Epithelial cell of proximal tubule (primary cell): ENCODE data around the gene KIRREL3. TPM values are rescaled to one million over a fixed set of nuclear protein-coding genes. Genes with fewer than 3 reads are reported as not detected.
"Not testable (repeated sequence)": the region's sequence is repeated elsewhere in the genome, so short reads cannot be mapped to it uniquely, and the experiment has no call there.

Source experiments
- DNase-seq: peaks from one replicate; pipeline ENCODE4 v3.0.0-alpha.2; 2011; ENCODE audit warnings: low read depth
- H3K4me3 ChIP-seq: 2 replicates; pipeline ENCODE4 v1.5.1; 2011; ENCODE audit warnings: low read depth, mild to moderate bottlenecking, low read length
- total RNA-seq: library from RNA; depleted of rRNA; stranded (reverse); fragments of >200 nt; gene quantifications from 2 replicates; pipeline ENCODE4 v1.2.3, GENCODE V29; 2015
- TF ChIP-seq, protein P1 (sequence below): conservative IDR thresholded peaks from 2 replicates; pipeline ENCODE4 v1.5.1; 2012; ENCODE audit warnings: low read depth, mild to moderate bottlenecking, low read length

KIRREL3 gene
- total RNA-seq, 1 donor from 2014 or later: 5.1 TPM

DNA sequence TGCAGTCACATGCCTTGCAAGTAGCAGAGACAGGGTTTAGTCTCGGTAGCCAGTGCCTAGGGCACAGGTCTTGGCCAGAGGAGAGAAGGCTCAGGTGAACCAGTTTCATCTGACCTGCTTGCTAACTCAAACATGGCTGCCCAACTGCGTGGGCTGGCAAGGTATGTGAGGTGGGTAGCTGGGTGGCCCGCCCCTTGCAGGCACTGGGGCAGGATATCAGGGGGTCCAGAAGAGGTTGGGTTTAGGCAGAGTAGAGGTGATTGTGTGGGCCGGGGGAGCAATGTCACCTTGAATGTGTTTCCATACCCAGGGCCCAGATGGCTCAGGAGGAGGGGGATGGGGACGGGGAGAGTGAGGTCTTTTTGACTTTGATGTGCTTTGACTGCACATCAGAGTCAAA, 607.4 kb downstream of the KIRREL3 start:
- no peak overlapping the region for H3K4me3 ChIP-seq

DNA sequence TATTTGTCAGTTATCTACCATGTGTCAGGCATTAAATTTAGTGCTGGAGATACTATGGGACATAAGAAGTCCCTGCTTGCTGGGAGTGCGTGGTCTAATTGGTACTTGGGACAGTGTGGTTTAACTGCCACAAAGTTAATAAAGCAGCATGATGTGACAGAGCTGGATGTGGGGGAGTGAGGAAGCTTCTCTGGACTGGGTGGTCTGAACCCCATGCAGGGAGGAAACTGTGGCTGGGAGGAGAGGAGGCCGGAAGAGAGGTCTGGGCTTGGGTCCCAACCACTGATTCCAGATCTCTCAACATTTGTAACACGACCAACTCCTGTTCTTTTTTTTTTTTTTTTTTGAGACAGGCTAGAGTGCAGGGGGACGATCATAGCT, 607.9 kb downstream of the KIRREL3 start:
- DNase-seq: no peak
- H3K4me3 ChIP-seq: no peak overlapping the region
- TF ChIP-seq, protein P1, sequence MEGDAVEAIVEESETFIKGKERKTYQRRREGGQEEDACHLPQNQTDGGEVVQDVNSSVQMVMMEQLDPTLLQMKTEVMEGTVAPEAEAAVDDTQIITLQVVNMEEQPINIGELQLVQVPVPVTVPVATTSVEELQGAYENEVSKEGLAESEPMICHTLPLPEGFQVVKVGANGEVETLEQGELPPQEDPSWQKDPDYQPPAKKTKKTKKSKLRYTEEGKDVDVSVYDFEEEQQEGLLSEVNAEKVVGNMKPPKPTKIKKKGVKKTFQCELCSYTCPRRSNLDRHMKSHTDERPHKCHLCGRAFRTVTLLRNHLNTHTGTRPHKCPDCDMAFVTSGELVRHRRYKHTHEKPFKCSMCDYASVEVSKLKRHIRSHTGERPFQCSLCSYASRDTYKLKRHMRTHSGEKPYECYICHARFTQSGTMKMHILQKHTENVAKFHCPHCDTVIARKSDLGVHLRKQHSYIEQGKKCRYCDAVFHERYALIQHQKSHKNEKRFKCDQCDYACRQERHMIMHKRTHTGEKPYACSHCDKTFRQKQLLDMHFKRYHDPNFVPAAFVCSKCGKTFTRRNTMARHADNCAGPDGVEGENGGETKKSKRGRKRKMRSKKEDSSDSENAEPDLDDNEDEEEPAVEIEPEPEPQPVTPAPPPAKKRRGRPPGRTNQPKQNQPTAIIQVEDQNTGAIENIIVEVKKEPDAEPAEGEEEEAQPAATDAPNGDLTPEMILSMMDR: no peak

More for the DNA sequence above, 607.4 kb downstream of the KIRREL3 start:
- DNase-seq: no peak
- TF ChIP-seq, protein P1: no peak

DNA sequence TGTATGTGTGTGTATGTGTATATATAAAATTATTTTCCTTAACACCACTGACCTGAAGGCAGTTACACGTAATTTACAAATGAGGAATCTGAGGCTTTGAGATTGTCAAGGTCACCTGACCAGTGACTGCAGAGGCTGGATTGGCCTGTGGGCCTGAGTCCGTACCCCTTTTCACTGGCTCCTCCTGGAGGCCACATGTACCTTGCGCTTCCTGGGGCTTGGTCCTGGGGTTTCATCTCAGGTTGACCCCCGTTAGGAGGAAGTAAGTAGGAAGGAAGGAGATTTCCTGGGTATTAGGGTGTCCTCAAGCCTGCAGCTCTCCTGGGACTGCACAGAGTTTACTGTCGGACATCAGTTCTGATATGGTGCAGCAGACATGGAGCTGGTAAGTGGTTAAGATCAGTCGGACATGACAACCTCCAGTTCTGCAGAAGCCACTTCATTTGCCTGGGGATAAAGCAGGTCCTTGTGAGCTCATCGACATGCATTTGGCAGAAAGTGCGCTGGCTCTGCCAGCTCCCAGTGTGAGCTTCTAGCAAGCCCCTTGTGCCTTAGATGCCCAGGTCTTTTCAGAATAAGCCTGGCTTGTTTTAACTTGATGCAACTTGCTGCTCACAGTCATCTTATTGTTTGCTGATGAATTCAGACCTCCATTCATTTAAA, 608.5 kb downstream of the KIRREL3 start:
- TF ChIP-seq, protein P1: peak; percentile 19
- no peak for DNase-seq
- no peak overlapping the region for H3K4me3 ChIP-seq

DNA sequence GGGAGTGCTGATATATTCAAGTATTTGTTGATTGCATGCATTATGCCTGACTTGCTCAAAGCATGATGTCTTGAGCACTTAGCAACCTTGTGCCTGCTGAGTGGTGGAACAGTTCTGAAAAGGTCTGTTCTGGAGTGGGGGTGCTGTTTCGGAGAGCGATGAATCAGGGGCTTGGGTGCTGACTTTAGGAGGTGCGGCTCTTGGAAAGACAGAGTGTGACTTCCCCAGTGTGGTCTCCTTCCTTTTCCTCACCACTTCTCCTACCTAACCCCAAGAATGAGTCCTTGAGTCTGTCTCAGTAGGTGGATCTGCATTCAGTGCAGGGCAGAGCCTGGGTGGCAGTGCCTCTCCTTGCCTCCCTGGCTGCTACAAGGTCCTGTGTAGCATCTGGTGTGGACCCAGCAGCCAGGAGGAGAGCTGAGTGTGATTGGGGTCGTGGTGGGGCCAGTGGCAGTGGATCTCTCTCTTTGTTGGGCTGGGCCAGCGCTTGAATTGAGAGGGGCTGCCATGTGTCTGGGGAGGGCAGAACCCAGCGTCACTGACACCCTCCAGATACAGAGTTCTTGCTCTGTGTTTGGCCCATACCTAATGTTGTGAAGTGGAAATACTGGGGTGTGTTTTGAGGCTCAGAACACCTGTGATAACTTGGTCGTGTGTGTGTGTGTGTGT, 609.1 kb downstream of the KIRREL3 start:
- TF ChIP-seq, protein P1: no peak
- H3K4me3 ChIP-seq: no peak overlapping the region
- no peak for DNase-seq

DNA sequence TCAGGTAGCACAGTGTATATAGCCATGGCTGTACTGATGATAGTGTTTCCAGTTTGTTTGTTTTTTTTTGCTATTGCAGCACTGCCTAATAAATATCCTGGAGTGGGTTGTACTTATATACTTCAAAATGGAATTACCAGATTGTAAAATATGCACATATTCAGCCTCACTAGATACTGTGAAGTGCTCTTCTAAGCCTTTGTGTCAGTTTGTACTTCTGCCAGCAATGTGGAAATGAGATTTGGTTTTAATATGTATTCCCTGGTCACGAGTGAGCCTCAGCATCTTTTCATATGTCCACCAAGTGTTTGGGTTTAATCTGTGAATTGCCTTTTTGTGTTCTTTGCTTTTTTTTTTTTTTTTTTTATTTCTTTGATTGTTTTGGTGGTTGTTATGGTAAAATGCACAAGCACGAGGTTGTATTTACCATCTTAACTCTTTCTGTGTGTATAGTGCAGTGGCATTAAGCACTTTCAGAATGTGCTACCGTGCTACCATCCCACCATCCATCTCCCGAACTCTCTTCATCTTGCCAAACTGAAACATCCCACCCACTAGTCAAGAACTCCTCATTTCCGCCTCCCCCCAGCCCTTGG, 610.2 kb downstream of the KIRREL3 start:
- no peak for DNase-seq
- H3K4me3 ChIP-seq: no peak overlapping the region
- TF ChIP-seq, protein P1: no peak

DNA sequence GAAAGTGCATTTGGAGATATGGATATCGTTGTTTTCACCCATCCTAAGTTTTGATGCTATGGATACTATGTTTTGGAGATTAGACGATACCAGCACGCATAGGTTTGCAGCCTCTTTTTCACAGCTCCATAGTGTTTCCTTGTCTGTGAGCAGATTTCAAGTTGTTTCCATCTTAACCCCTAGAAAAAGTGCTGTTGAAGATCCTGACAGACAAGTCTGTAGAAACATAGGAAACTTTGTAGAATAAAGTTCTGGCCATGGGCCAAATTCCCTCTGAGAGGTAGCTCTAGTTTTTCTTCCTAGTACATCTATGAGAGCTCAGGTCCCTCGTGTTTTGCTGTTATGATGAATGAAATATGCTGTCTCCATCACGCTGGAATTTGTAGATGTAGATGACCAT, 612.7 kb downstream of the KIRREL3 start:
- TF ChIP-seq, protein P1: no peak
- H3K4me3 ChIP-seq: no peak overlapping the region
- DNase-seq: no peak

DNA sequence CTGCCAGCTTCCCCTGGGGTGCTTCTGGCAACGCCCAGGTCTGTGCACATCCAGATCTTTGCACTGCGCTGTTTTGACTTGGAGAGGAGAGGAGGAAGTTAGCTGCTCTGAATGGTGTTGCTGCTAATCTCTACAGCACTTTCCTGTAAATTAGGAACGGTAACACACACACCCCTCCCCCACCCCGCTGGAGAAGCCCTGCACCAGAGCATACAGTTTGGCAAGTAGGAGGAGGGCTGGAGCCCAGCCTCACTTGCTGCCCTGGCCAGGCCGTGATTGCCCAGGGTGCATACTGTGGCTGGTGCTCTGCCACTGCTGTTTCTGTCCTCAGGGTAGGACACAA, 613.9 kb downstream of the KIRREL3 start:
- not testable (repeated sequence) for DNase-seq

More for the DNA sequence above, 613.9 kb downstream of the KIRREL3 start:
- H3K4me3 ChIP-seq: not testable (repeated sequence)
